ENCODE data around the gene CATSPERE.
"Not testable (repeated sequence)": the region's sequence is repeated elsewhere in the genome, so short reads cannot be mapped to it uniquely, and the experiment has no call there.

CATSPERE gene

DNA sequence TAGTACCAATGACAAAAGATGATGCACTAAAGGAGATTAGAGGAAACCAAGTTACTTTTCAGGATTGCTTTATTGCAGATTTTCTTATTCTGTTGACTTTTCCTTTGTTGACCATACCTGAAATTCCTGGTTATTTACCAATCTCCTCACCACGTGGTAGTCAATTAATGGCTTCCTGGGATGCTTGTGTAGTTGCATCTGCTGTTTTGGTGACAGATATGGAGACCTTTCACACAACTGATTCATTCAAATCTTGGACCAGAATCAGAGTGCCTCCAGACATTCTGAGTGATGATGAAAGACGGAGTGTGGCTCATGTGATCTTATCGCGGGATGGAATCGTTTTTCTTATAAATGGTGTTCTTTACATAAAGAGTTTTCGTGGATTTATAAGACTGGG is 91.3 kb downstream of the CATSPERE start:
- no peak for DNase-seq

DNA sequence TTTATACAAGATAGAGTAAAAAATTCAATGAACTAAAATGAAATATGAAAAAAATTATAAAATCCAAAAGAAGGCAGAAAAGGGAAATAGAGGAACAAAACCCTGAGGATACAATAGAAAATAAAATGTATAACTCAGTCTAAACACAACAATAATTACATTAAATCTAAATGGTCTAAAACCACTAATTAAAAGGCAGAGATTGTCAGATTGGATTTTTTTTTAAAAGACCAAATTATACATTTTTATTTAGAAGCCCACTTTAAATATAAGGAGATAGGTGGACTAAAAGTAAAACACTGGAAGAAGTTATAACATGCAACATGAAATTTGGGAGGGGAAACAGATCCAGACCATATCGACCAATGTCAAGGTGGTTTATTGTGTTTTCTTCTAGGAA is 95.2 kb downstream of the CATSPERE start:
- DNase-seq = no peak

DNA sequence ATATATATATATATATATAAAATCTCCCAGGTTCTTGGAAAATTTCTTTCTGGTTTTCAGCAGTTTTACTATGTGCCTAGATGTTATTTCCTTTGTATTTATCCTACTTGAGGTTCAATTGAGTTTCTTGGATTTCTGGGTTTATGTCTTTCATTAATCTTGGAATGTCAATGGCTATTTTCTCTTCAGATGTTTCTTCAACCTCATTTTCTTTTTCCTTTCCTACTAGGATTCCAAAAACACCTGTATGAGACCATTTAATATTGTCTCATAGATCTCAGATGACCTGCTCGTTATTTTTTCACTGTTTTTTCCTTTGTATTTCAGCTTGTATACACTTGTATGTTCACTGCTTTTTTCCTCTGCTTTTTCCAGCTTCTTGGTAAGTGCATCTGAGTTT is 96.5 kb downstream of the CATSPERE start:
- DNase-seq = no peak

DNA sequence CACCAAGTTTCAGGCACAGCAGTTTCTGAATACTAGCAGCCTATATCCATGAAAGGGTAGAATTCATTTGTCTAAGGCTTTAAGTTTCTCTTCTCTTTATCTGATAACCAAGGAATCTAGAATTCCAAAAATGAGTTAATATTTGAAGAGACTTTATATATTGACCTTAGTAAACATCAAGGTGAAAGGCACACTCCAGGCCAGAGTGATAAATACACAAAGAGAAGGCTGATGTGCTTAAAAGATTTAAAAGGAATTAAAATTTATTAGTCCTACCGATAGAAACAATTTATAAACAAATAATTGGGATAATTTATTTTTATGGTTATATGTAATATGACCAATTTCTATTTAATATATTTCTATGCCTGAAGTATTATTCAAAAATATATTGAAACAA is 98.5 kb downstream of the CATSPERE start:
- DNase-seq = no peak

DNA sequence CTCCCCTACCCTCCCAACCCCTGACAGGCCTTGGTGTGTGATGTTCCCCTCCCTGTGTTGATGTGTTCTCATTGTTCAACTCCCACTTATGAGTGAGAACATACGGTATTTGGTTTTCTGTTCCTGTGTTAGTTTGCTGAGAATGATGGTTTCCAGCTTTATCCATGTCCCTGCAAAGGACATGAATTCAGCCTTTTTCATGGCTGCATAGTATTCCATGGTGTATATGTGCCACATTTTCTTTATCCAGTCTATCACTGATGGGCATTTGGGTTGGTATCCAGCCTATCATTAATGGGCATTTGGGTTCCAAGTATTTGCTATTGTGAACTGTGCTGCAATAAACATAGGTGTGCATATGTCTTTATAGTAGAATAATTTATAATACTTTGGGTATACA is 101.8 kb downstream of the CATSPERE start:
- not testable (repeated sequence) for DNase-seq

DNA sequence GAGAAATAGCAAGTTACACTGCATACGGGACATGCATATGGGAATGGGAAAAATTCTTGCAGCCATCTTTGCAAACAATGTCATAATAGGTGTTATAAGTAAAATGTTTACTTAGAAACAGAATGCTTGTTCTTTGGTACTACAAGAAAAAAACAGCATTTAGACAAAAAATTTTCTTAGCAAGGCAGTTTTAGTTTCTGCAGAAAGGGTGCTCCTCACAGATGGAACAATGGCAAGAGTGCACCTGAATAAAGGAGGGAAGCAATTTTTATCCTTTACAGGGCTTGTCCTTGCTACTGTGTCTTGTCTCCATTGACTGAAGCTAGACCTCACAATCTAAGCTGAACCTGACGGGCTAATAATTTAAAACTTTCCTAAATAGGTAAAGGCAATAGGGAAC is 112.7 kb downstream of the CATSPERE start:
- DNase-seq = no peak

DNA sequence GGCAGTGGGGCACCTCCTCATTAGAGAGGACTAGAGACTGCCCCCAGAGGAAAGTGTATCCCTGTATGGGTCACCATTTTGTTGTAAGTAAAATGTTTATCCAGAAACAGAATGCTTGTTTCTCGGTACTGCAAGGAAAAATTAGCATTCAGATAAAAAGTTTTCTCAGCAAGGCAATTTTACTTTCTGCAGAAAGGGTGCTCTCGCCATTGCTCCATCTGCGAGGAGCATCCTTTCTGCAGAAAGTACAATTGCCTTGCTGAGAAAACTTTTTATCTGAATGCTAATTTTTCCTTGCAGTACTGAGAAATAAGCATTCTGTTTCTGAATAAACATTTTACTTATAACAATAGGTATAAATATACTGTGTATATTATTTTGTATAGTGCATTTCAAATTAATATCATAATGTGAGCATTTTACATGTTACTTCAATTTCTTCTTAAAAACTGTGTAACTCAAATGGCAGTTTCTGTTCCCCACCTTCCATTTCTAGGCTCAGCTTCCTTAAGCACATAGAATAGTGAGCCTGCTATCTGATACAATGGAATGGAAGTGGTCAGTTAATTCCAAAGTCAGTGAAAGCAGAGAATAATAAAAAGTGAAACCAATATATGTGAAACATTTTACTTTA is 115.3 kb downstream of the CATSPERE start:
- no peak for DNase-seq

DNA sequence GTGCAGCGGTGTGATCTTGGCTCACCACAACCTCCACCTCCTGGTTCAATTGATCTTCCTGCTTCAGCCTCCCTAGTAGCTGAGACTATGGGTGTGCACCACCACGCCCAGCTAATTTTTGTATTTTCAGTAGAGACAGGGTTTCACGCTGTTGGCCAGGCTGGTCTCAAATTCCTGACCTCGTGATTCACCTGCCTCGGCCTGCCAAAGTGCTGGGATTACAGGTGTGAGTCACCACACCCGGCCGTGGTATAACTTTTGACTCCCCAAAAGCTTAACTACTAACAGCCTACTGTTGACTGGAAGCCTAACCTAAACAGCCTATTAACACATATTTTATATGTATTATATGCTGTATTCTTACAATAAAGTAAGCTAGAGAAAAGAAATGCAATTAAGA is 117.1 kb downstream of the CATSPERE start:
- not testable (repeated sequence) for DNase-seq

DNA sequence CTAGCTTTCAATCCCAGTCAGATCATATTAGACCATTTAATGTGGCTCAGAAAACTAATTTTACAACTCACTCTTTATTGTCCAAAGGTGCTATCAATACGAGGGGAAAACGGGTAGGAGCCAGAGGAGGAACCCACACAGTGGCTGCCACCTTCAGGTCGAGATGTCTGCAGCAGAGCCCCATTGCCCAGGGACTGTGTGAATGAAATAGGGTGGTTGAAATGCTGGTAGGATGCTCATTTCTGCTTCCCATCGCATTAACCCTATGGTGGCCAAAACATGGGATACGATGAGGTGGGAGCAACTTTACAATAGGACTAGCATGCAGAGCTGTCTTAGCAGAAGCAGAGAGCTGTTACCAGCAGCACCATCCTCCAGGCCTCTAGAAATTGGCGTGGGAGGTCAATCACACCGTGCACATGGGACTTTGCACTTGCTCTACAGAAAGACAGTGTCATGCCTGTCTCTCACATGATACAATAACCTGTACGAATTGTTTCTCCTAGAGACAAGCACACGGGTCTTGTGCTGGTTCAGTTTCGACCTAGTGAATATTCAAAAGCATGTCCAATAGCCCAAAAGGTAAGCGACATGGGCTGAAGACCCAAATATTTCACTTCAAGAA is 122.4 kb downstream of the CATSPERE start:
- no peak for DNase-seq

DNA sequence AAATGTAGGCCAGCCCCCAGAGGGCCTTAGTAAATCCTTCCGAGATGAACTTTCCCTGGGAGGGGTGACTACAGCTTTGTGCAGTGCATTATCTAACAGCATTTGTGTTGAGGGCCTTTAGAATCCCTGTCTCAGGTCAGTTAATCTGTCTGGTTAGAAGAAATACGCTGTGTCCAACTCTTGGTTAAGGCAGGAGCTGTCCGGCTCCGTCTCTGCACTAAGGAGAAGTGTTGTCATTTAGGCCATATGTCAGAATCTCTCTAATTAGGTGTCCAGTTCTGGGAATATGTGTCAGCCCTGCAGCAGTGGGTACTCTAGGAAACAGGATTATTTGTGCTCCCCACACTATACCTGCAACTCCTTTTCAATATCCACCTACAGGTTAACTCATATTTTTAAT is 124.8 kb downstream of the CATSPERE start:
- DNase-seq = no peak

DNA sequence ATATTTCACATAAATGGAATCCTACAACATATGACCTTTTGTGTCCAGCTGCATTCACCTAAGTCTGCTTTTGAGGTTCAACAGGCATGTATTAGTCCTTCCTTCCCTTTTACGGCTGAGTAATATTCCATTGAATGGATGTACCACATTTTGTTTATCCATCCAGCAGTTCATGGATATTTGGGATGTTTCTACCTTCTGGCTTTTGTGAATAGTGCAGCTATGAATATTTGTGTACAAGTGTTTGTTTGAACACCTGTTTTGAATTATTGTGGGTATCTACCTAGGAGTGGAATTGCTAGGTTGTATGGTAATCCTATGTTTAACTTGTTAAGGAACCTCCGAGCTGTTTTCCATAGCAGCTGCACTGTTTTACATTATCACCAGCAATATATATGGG is 129.6 kb downstream of the CATSPERE start:
- DNase-seq = no peak

DNA sequence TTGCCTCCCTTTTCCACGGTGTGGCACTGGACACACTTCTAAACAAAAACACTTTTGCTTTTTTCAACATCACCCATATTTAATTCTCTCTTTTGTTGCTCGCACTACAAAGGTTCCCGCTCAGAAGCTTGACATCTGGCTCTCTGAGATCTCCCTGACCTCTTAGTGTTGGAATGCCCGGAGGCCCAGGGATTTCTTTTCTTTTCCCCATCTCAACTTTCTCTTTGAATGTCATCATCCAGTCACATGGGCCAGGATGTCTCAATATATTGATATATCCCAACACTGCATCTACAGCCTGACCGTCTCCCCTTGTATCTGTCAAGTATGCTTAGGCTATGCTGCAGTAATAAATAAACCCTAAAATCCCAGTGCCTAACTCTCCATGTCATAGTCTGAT is 137.5 kb downstream of the CATSPERE start:
- DNase-seq = no peak

DNA sequence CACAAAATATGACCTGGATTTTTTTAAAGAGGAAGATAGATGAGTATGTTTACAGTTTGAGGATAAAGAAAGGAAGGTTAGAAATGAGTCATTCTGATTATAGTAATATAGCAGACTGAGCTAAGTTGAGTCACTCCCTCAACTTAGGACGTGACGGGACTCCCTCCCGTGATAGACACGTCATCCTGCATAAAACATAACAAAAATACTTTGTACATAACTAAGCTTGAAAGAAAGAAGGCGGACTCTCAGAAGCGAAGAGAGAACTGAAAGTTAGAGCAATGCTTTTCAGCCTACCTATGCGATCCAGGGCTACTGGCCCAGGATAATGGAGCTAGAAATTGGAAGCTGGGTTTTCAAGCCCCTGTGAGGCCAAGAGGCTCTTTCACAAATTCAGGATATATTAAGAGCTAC is 138.9 kb downstream of the CATSPERE start:
- peak; percentile 58 for DNase-seq

DNA sequence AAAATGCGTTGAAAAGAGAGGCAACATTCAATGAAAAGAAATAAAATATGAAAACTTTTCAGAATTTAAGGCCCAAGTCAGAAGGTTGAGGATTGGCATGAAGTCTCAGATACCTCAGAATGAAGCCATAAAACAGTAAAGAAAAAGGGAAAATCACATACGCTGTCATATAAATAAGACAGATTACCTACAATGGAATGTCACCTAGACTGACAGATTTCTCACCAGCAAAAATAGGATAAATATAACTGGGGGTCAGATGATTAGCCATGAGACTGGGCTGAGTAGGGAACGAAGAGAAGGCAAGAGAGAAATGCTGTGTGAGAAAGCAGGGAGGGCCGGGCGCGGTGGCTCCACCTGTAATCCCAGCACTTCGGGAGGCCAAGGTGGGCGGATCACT is 140.3 kb downstream of the CATSPERE start:
- DNase-seq = no peak

DNA sequence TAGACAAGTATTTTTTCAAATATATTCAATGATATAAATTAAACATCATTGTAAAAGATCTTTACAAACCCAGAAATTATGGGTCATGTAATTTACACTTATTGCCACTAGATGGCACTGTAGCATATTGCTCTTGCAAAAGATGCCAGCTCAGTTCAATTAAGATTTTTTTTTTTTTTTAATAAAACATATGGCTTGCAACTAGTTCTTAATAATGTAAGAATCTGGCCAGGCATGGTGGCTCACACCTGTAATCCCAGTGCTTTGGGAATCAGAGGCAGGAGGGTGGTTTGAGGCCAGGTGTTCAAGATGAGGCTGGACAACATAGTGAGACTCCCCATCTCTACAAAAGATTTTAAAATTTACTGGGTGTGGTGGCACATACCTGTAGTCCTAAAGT is 142.4 kb downstream of the CATSPERE start:
- no peak for DNase-seq

DNA sequence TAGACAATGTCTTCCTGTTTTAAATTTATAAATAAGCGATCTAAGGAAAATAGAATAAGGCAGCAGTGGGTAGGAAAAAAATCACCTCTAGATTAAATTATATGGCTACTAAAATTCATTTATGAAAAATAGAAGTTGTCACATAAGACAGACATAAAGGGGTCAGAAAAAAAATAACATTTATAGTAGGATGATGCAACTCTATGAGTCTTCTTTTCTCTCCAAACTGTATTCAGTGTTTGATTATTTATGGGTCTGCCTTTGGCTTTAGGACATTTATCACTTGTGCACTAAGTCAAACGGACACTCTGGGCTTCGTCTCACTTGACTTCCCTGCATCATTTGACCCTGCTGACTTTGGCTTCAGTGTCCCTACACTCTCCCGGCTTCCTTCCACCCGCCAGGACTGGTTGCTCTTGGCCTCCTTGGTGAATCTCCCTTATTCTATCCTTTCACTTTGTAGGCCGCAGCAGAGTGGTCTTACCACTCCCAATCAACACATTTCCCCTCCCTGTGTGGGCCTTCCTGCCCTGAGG is 144.8 kb downstream of the CATSPERE start:
- DNase-seq = no peak

DNA sequence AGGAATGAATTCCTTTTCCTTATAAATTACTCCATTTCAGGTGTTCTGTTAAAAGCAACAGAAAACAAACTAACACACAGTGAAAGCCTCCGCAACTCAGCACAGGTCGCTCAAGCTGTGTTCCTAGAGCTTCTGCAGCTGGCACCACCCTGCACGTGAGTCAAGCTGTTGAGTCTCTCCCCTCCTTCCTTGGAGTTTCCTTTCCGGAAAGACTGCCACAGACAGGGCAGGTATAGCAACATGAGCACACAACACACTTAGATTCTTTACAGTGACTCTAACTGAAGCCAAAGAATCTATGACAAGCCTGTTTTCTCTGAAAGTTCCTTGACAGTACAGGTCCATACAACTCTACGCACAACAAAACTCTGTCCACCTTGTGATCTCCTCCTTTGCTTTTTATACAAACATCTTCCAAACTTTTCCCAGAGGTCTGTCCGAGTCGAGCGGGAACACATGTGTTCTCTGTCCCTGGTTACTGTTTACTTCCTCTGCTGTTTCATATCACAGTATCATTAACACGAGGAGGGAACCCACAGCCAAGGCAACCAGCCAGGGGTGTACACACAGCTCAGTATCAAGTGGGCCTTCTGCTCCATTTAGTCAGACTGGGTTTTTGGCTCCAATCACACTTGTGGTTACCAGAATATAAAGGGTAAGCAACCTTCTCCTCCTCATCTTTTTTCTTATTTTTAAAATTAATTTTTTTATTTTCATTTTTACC is 153.2 kb downstream of the CATSPERE start:
- DNase-seq = no peak

DNA sequence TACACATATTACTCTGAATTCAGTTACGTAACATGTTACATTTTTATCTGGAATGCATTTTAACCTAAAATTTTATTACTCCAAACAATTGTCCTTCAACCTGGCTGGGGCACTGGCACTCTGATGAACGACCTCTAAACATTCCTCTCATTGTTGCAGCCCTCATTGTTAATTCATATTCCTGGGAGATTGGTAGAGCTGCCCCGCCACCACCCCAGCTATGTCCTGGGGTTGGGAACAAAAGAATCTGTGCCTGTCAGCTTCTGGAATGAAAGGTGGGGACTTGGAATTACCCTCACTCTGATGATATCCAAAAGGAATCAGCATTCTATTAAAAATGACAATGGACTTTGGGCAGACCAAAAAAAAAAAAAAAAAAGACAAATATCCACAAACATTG is 153.8 kb downstream of the CATSPERE start:
- DNase-seq = no peak

DNA sequence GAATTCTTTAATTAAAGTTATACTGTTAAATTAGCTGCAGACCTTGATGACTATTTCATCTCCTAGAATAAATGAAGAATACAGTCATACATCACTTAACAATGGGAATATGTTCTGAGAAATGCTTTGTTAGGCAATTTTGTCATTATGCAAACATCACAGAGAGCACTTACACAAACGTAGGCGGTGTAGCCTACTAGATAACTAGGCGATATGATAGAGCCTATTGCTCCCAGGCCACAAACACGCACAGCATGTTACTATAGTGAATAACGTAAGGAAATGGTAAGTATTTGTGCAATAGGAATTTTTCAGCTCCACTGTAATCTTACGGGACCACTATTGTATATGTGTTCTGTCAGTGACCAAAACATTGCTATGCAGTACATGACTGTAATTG is 154.2 kb downstream of the CATSPERE start:
- DNase-seq = no peak

DNA sequence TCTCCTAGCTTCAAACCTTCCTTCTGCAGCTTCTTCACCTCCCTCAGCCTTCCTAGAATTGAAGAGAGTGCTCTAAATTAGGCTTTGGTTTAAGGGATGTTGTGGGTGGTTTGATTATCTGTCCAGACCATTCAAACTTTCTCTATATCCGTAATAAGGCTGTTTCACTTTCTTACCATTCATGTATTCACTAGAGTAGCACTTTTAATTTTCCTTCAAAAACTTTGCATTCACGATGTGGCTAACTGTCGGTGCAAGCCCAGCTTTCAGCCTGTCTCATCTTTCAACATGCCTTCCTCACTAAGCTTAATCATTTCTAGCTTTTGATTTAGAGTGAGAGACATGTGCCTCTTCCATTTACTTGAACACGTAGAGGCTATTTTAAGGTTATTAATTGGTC is 165.6 kb downstream of the CATSPERE start:
- no peak for DNase-seq

DNA sequence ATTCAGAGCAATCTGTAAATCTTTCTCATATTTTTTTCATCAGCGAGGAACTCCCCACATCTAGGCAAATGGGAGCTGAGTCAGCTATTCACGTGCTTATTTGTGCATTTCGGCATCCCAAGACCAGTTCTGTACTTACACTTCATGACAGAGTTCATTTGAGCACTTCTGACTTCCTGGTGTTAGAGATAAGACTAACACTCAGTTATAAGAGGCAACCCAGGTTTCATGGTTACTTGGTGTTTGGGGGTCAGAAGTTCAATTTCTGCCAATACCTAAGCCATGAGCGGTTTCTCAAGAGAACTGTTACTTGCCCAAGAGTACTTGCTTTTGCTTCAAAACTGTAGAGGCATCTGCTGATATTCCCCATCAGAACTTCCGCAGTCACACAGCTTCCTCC is 167.7 kb downstream of the CATSPERE start:
- DNase-seq = no peak

DNA sequence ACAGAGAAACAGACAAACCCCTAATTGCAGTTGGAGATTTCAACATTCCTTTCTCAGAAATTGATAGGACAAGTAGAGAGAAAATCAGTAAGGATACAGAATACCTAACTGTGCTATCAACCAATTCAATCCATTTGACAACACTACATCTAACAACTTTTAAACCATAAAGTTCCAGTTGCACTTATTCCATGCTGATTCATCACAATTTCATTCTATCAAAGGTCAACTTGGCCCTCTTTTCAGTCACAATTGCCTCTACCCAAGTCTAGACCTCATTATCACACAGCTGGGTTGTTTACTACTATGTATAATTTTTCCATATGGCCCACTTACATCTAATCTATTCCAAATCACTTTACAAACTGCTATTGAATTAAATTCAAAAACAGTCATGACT is 172.1 kb downstream of the CATSPERE start:
- no peak for DNase-seq

DNA sequence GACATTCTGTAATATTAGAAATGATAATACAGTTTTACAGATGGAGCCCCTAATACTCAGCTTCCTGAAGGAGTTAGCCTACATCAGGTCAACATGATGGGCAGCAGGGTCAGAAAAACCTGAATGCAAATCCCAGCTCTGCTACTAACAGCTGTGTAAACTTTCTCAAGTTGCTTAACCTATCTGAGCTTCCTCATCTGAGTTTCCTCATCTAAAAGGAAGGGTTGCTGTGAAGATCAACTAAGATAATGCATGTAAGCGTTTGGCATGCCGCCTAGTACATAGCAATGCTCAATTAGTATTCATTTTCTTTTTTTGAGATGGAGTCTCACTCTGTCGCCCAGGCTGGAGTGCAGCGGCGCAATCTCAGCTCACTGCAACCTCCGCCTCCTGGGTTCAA is 173.5 kb downstream of the CATSPERE start:
- no peak for DNase-seq

Data from activated CD4-positive, alpha-beta T cell treated with anti-CD3 and anti-CD28 coated beads for 48 hours (primary cell).